OCI-LY3 (cell line): ENCODE measurements around the gene CLDND2.

Experiments used
- H2AFZ ChIP-seq: fragments of 200-600, 300-600 bp; shearing (Covaris generic); 2 replicates; pipeline ENCODE4 v1.6.0; 2014; ENCODE audit warnings: antibody characterized with exemption, low read depth, low read length
- H3K27ac ChIP-seq: fragments of 200-600, 300-600 bp; sonication (generic); 2 replicates; pipeline ENCODE4 v1.5.1; 2014; ENCODE audit warnings: mild to moderate bottlenecking, low read length, moderate library complexity, mixed read lengths
- H3K27me3 ChIP-seq: fragments of 200-600, 300-600 bp; sonication (generic); 2 replicates; pipeline ENCODE4 v1.6.1; 2014; ENCODE audit warnings: low read depth, low read length, mixed read lengths
- H3K36me3 ChIP-seq: fragments of 200-600, 300-600 bp; sonication (generic); replicated peaks from 2 replicates; pipeline ENCODE3; 2014; ENCODE audit warnings: low read depth, low read length, mixed read lengths
- H3K4me1 ChIP-seq: fragments of 300-600, 200-600 bp; sonication (generic); 2 replicates; pipeline ENCODE4 v1.6.1; 2014; ENCODE audit warnings: low read length, mixed read lengths
- H3K4me2 ChIP-seq: fragments of 200-600, 300-600 bp; sonication (generic); 2 replicates; pipeline ENCODE4 v1.6.1; 2014; ENCODE audit warnings: low read length, mixed read lengths
- H3K4me3 ChIP-seq: fragments of 300-600, 200-600 bp; sonication (generic); 2 replicates; pipeline ENCODE4 v1.5.1; 2014; ENCODE audit warnings: antibody characterized with exemption, mild to moderate bottlenecking, low read length, moderate library complexity
- H3K79me2 ChIP-seq: fragments of 300-600, 200-600 bp; shearing (Covaris generic); 2 replicates; pipeline ENCODE4 v1.6.1; 2014; ENCODE audit warnings: mild to moderate bottlenecking, low read length, mixed read lengths
- H3K9ac ChIP-seq: fragments of 300-600, 200-600 bp; shearing (Covaris generic); 2 replicates; pipeline ENCODE4 v1.6.0; 2014; ENCODE audit warnings: mild to moderate bottlenecking, low read length, moderate library complexity
- H3K9me3 ChIP-seq: fragments of 200-600, 300-600 bp; shearing (Covaris generic); 2 replicates; pipeline ENCODE4 v1.6.1; 2014; ENCODE audit warnings: low read length, mixed read lengths; ENCODE audit not compliant: insufficient read depth
- H4K20me1 ChIP-seq: fragments of 200-600, 300-600 bp; sonication (generic); 2 replicates; pipeline ENCODE4 v1.6.1; 2016; ENCODE audit warnings: low read length, mixed read lengths; ENCODE audit not compliant: insufficient read depth
- CTCF ChIP-seq: fragments of 200-600, 300-600 bp; sonication (generic); IDR thresholded peaks from 2 replicates; pipeline ENCODE4 v1.5.1; 2014; ENCODE audit warnings: antibody characterized with exemption, low read length, low read depth
- EZH2phosphoT487 ChIP-seq: fragments of 200-600 bp; shearing (Covaris generic); IDR thresholded peaks from 2 replicates; pipeline ENCODE4 v1.6.1; 2018; ENCODE audit warnings: antibody characterized with exemption, mixed run types, low read depth

CLDND2 gene

GRCh38 chr19:51317376-51317775, 51.4 kb downstream of the CLDND2 start:
- Histone ChIP-seq H2AFZ (no peak overlapping the region), H3K4me2 (no peak overlapping the region), H3K9ac (no peak overlapping the region), H3K9me3 (no peaks in the 10 kb centered on the region), H3K4me3 (no peak overlapping the region), H4K20me1 (no peaks in the 10 kb centered on the region), H3K79me2 (no peaks in the 10 kb centered on the region), H3K4me1 (no peaks in the 10 kb centered on the region), H3K27me3 (peaks cover 11% of the 10 kb centered on the region; the same call in 1 of the 2 replicates), H3K36me3 (no peaks in the 10 kb centered on the region), H3K27ac (no peak overlapping the region)
- TF ChIP-seq CTCF, result no peak
- TF ChIP-seq EZH2phosphoT487, result no peak
